ENCODE data around the gene APOBEC3B.
"Not testable (repeated sequence)": the region's sequence is repeated elsewhere in the genome, so short reads cannot be mapped to it uniquely, and the experiment has no call there.

APOBEC3B gene

GRCh38 chr22:38951734-38952133 is 30.4 kb upstream of the APOBEC3B start:
- DNase-seq (ENCODE audit: low read depth) = no peak

- no peak for DNase-seq (ENCODE audit: low read depth)
These were observed 29.7 kb upstream of the APOBEC3B start for GRCh38 chr22:38952281-38952993.

GRCh38 chr22:38953091-38953490 is 29.1 kb upstream of the APOBEC3B start:
- no peak for DNase-seq (ENCODE audit: low read depth)

GRCh38 chr22:38953577-38954413 is 28.4 kb upstream of the APOBEC3B start:
- DNase-seq (ENCODE audit: low read depth) = no peak

- DNase-seq (ENCODE audit: low read depth) = no peak
These were observed 27.6 kb upstream of the APOBEC3B start for GRCh38 chr22:38954414-38955043.

GRCh38 chr22:38955250-38955905 is 26.8 kb upstream of the APOBEC3B start:
- DNase-seq (ENCODE audit: low read depth) = no peak

- no peak for DNase-seq (ENCODE audit: low read depth)
These were observed 26.2 kb upstream of the APOBEC3B start for GRCh38 chr22:38955926-38956325.

- no peak for DNase-seq (ENCODE audit: low read depth)
These were observed 25.6 kb upstream of the APOBEC3B start for GRCh38 chr22:38956551-38956950.

GRCh38 chr22:38957046-38957770 is 24.9 kb upstream of the APOBEC3B start, which contains the start of gene APOBEC3A:
TSS of gene APOBEC3A (plus strand) at chr22:38957609. CDS start at chr22:38957692, 83 bp downstream.
- no peak for DNase-seq (ENCODE audit: low read depth)

GRCh38 chr22:38957808-38958650 is 24.1 kb upstream of the APOBEC3B start:
- no peak for DNase-seq (ENCODE audit: low read depth)

- DNase-seq (ENCODE audit: low read depth) = not testable (repeated sequence)
These were observed 23.6 kb upstream of the APOBEC3B start for GRCh38 chr22:38958651-38958943.

GRCh38 chr22:38959590-38959989 is 22.6 kb upstream of the APOBEC3B start:
- no peak for DNase-seq (ENCODE audit: low read depth)

- DNase-seq (ENCODE audit: low read depth) = not testable (repeated sequence)
These were observed 21.5 kb upstream of the APOBEC3B start for GRCh38 chr22:38960673-38961072.

GRCh38 chr22:38963291-38963738 is 18.8 kb upstream of the APOBEC3B start:
- not testable (repeated sequence) for DNase-seq (ENCODE audit: low read depth)

GRCh38 chr22:38963872-38964271 is 18.3 kb upstream of the APOBEC3B start:
- no peak for DNase-seq (ENCODE audit: low read depth)

- no peak for DNase-seq (ENCODE audit: low read depth)
These were observed 17.8 kb upstream of the APOBEC3B start for GRCh38 chr22:38964306-38964705.

- no peak for DNase-seq (ENCODE audit: low read depth)
These were observed 17.2 kb upstream of the APOBEC3B start for GRCh38 chr22:38964989-38965388.

- no peak for DNase-seq (ENCODE audit: low read depth)
These were observed 16.4 kb upstream of the APOBEC3B start for GRCh38 chr22:38965614-38966379.

GRCh38 chr22:38966380-38966702 is 15.8 kb upstream of the APOBEC3B start:
- no peak for DNase-seq (ENCODE audit: low read depth)

- DNase-seq (ENCODE audit: low read depth) = no peak
These were observed 15.2 kb upstream of the APOBEC3B start for GRCh38 chr22:38966942-38967341.

Data from T follicular helper cell (primary cell).